Measurements from ENCODE around the gene BMAL1.

Gene BMAL1

DNA sequence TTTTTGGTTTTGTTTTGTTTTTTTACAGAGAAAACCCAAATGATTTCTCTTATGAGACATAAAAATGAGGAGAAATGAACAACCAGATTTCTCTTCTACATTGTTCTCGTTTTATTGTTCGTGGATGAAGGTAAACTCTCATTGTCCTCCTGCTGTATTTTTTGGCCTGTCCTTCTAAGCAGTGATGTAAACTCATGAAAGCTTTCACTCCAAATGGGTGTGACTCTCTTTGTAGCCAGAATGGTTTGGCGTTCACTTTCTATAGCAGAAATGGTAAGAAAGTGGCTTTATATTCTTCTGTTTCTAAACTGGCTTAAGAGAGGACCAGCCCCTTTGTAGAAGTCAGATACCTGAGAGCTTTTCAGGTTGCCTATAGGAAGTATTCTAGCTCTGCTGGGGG, 15.5 kb upstream of the BMAL1 start:
- DNase-seq, result no peak

DNA sequence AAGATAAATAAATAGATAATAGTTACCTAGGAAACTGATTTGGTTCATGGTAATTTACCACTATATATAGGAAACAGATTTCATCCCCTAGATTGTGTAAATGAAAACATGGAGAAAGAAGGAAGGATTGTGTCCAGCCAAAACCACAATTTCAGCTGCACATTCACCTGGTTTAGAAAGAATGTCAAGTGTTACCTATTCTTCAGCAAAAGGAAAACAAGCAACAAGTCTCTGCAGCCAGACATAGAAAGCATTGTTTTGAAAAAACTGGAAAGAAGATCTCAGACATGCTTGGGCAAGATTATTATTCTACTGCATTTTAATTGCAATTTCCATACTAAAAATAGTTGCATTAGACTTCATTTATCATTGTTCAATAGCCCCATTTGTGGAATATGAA, 8.8 kb upstream of the BMAL1 start:
- no peak for DNase-seq

DNA sequence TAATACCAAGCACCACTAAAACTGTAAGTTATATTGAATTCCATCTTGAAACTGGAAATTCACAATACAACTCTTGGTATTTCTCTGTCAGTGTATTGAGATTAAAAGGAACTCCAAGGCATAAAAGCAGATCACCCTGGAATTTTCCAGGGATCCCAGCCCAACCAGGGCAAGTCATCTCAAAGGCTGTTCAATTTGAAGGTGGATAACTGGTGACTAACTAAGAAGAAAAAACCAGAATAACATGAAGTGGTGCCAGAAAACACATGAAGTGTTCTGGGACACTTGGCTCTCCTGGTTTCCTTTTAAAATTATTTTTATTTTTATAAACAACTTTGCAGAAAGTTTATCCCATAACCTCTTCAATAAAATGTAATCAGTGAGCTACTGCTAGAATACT, 7.8 kb upstream of the BMAL1 start:
- no peak for DNase-seq

DNA sequence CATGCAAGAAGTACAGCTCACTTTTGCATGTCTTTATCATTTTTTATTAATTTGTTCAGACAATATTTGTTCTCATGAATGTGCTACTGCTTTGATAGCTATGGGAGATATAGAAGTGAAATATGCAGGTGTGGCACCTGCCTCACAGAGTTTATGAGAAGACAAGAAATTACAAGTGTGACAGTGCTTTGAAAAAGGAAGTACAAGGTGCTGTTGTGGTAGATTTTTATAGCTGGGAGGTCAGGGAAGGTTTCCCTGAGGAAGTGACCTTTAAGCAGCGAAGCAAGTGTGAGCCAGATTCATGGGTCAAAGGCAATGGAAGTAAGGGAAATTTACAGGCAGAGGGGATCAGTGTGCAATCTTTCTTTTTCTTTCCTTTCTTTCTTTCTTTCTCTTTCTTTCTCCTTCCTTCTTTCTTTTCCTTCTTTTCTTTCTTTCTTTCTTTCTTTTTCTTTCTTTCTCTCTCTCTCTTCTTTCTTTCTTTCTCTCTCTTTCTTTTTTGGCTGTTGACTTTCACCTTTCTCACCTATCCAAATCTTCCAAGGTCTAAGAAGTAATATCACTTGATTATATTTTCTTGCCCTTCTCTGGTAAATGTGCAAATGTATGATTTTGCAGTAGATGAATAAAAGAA, 6.4 kb upstream of the BMAL1 start:
- DNase-seq, result no peak

DNA sequence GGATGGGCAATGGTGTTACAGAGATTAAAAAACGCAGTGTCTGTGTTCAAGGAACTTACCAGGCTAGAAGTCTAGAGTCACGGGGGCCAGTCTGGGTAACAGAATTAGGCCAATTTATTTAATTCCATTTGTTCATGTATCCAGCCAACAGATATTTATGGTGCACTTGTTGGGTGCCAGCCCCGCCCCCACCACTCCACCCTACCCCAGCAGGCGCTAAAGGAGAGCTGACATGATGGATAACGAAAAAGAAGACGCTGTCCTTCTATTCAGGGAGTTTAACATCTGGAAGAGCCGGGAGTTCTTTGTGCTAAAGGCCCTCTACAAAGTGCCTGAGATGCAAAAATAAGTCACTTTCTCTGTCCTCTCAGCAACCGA, 1.1 kb upstream of the BMAL1 start:
- no peak for DNase-seq

DNA sequence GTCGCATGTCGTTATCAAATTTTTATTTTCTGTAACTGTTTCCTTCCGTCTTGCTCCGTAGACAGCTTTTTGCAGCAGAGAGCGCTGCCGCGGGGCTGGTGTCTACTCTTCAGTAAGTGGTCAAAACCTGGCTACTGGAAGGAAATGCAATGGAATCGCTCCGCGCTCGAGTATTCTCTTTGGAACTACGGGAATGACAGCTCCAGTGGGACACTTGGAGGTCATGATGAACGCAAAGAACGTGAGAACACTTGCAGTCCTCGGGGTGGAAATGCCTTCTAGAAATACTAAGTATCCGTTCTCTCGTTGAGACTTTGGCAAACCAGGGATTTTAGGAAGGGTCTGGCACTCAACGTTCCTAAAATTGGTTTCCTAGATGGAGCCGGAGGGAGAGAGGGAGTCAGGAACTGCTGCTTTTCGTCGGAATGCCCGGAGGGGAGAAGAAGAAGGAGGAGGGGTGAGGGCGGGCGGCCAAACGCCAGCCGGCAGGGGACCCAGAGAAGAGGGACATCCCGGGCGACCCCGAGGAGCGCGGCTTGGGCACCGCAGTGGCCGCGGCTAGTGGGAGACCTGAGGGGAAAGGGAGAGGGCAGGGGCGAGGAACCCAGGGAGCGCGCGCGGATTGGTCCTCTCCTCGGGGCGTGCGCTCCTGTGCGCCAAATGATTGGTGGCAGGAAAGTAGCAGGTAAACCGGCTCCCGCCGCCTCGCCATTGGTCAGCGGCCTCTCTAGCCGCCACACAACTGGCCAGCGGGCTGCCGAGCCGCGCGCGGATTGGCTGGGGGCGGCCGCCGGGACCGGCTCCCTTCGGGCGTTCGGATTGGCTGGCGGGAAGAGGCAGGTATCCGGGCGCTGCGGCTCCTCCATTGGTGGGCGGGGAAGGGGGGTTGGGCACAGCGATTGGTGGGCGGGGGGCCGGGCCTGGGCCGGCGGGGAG, 490 bp upstream of the BMAL1 start:
- DNase-seq, result peak; percentile 86

DNA sequence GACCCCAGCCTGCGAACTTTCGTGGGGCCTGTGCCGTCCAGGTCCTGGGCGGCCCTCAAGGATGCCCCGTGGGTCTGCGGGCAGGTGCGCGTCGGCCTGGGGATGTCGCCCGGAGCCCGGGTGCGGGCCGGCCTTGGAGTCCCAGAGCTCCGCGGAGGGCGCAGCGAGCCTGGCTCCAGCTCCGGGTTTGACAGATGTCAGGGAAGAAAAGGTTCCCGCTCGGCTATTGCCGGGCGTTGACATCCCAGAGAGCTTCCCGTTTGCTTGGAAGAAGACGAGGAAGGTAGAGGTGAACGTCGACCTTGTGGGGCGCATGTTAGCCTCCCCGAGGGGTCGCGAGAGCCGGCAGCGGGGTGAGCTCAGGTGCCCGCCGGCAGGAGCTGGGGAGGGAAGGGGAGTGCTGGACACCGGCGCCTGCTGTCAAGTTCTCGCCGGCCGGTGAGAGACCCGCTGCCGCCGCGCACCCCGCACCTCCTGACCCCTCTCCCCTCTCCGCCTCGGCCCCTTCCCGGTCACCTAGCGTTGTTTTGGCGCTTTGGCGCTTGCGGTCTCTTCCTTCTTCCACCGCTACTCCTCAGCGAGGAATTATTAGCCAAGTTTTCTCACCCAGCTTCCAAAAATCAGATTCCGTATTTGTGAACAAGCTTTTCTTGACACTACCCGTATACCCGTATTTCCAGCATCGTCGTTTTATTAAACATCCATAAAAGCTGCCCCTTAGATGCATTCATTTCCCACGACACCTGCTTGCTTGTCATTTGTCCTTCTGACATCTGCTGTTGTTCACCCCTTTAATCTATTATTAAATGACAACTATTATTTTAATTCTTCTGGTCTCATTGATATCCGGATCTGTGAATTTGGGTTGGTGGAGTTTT, 1.3 kb downstream of the BMAL1 start:
- DNase-seq, result no peak

DNA sequence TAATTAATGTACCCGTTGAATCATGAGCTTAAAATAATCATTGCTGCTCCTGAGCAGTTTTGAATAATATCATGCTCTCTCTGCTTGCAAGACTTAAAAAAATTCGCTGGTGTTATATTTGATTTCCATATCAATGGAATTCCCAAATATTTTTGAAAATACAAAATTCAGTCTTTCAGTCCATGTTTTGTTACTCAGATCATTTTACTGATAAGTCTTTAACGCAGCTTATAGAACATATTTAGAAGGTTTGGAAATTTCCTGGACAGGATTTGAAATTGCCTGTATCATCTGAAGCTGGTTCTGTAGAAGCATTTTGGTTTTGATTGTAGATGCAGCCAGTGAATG, 1.9 kb downstream of the BMAL1 start:
- DNase-seq, result no peak

DNA sequence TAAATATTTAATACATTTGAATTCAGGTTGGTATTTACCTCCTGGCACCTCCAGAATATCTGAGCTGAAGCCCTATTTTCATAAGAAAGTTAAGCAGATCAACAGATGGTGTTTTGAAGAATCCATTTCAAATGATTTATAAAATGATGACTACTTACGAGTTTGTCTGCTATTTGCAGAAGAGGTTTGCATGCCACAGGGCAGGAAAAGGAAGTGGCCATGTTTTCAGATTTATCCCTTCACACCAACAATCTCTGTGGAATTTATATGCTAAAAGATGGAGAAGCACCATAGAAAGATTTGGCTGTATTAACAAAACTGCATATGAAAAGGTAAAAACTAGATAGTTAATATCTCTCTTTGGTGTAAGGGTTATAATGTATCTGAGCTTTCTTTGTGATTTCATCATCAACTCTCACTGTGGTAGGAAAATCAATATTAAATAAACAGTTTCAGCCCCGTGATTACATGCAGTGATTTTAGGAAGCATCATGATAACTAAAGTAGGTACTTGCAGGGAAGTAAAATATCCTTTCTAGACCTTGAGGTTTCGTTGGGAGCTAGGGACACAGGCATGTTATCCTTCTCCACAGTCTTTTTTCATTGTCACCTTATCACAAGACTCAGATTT, 2.6 kb downstream of the BMAL1 start:
- no peak for DNase-seq

DNA sequence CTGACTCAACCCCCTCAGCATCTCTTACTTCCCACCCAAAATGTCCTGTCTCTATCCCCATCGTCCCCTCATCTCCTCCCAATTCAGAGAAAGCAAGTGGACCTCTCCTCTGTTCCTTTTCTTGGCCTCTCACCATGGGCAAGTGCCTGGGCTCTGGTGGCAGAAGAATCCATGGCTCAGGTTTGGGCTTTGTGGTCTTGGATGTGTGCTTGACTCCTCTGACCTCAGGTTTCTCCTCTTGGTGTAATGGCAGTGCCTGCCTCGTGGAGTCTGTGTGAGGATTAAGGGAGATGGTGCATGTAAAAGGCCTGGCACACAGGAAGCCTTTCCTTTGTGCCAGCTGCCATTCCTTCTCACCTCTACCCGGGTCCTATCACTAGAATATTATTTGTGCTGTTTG, 3.2 kb downstream of the BMAL1 start:
- DNase-seq, result no peak

DNA sequence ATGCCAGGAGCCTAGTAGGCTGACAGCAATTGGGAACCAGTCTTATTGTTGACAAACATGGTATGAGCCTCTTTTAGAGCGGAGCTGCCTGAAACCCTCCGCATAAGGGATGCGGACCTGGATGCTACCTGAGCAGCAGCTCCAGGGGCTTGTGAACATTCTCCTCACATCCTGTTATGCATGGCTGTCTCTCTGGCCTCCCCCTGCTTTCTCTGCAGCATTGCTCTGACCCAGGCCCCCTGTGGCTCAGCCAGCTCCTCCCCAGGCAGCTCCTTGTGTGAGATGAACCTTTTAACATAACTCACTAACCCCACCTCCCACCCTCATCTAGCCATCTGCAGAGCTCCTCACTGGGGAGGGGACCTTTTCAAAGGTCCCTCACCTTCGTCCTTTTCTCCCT, 6.0 kb downstream of the BMAL1 start:
- no peak for DNase-seq

DNA sequence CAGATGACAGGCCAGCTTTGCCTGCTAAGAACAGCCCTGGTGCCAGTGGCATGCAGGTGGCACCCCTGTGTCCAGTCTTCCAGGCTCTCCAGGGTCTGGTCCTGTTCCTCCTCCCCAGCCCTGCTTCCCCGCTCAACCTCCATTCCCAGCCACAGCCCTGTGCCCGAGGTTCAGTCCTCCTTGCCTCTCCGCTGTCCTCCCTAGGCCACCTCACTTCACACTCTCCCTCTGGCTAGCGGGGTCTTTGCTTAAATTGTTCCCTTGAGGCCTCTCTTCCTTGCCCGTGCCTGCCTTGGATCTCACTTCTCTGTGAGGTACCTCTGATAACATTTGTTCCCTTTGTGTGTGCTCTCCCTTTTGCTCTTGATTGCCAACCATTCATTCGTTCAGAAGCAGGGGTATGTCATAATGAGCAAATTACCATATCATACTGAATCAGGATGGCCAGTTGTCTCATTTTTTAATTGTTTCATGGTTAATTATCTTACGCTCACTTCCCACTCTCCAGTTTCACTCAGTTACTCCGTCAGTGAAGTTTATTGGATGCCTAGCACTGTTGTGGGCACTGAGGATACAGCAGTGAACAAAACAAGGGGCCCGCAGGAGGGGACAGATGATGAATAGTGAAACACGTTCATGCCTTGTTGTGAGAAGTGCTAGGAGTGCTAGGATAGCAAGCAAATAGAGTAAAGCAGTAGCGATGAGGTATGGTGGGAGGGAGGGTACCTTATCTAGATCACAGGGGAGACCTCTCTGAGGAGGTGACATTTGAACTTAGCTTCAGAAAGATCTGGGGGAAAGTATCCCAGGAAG, 7.4 kb downstream of the BMAL1 start:
- DNase-seq, result no peak

DNA sequence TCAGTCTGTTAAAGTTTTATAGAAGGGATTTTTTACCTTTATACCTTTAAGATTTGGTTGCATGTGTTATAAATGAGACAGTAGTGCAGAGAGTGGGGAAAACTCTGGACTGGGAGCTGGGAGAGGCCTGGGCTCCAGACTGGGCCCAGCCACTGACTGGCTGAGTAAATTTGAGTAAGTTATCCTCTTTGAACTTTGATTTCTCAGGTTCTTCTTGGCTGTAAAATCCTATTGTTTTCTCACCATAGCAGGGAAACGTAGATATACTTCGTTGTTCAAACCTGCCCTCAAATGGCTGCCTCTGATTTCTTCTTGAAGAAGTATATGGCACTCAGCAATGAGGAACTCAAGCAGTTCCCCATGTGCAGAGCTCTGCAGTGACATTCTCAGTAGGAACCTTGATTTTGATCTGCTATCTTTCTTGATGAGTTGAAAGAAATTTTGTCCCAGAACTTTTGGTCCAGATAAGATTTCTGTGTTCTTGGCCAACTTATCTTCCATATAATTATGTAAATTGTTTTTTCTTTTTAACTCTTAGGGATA, 8.8 kb downstream of the BMAL1 start:
- DNase-seq, result no peak

DNA sequence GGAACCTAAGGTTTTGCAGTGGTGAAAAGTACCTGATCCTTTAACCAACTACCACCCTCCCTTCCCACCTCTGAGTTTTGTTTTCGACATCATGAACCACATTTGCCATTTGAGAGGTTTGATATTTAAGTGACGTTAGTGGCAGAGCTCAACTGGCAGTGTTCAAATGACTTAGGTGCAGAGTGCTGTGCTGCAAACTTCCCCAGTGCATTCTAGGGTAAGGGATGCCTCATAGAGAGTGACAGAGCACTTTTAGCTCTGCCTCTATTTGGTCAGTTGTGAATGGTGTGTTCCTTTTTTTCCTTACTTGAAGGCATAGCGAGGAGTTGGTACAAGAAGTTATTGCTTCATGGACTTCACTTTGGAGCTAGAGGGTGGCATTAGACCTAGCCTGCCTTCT, 9.4 kb downstream of the BMAL1 start:
- no peak for DNase-seq

DNA sequence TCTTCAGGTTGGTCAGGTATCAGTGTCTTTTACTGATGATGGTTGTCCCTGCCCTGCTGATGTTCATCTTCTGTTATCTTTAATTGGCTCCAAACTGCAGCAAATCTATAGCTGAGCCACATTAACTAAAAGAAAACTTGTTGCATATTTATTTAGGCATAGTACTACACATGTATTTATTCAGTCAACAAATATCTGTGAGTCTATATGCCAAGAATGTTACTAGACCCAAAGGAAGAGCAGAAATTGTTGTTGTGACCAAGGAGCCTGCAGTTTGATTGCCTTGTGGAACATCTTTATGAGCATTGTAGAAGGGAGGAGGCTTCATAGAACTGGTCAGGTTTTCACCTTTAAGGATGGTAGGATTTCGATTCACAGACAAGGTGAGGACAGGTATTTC, 10.1 kb downstream of the BMAL1 start:
- DNase-seq, result no peak

DNA sequence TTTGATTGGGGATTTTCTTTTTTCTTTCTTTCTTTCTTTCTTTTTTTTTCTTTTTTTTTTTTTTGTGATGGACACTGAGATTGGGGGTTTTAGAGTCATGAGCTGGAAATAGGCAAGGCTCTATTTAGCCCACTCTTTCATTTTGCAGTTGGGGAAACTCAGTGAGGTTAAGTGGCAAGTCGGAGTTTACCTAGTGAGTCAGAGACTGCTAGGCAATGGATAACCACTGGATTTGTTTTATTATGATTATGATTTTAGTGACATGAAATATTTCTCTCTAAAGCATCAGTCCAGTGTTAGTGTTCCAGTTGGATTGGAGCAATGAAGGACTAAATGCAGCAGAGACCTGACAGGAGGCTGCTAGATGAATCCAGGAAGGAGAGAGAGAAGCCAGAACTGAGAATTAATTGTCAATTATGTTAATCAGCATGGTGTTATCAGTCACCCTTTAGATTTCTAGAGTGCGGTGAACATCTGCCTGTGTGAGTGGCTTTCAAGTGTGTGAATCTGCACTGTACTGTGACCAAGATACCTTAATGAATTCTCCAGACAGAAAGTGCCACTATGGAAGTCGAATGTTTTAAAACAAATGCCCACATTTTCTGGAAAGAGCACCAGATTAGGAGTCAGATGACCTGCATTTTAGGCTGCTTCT, 10.9 kb downstream of the BMAL1 start:
- no peak for DNase-seq

DNA sequence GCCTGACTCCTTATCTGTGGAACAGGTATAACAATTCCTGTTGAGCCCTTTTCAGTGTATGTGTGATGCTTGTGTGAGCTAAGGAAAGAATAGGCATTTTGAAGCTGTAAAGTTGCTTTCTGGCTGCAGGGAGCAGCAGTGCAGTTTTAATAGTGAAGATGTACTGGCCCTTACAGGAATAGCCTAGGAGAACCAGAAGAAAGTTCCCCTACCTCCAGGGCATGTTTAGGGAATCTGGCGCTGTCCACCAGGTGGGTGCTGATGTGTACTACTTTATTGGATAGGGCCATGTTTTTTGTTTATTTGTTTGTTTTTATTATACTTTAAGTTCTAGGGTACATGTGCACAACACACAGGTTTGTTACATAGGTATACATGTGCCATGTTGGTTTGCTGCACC, 11.5 kb downstream of the BMAL1 start:
- DNase-seq, result no peak

DNA sequence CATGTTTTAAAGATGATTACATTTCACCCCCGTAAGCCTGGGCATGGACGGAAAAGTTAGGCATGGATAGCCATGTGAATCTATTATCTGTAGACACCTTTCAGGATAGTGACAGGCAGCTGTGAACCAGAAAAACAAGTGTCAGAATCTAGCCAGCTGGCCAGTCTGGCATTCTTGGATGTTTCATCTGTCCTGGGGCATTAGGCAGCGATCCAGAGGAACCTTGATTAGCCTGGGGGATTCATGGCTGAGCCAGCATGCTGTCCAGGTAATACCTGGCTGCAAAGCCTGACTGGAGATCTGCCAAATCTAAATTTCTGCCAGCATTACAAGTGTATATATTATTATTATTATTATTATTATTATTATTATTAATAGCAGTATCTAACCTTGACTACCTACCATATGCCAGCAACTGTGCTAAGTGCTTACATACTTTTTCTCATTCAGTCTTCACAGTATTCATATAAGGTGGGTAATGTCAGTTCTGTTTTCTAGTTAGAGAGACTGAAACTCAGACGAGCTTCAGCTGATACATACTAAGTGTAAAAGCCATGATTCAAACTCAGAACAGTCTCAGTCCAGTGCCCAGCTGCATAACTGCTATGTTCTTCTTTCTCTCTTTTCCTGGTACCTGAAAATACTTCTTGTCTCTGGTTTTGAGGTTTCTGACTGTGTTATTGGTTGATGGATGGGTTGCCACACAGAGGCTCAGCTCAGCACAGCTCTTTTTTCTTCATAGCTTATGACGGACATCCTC, 12.8 kb downstream of the BMAL1 start:
- no peak for DNase-seq

DNA sequence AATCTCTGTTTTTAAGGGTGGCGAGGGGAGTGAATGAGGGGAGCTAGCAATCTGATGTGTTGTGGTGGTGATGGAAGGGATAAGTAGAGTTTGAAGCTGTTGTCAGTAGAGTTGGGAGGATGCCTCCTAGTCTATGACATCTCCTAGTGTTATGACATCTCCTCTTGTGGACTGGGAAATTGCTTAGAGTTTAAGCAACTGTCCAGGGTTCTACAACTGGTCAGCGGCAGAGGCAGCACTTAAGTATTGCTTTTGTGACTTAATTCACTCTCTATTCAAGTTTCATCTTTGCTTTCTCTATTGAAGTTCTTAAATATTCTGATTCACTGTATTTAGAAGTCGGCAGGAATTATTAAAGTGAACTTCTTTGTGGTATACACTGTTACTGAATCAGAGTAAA, 13.8 kb downstream of the BMAL1 start:
- no peak for DNase-seq

DNA sequence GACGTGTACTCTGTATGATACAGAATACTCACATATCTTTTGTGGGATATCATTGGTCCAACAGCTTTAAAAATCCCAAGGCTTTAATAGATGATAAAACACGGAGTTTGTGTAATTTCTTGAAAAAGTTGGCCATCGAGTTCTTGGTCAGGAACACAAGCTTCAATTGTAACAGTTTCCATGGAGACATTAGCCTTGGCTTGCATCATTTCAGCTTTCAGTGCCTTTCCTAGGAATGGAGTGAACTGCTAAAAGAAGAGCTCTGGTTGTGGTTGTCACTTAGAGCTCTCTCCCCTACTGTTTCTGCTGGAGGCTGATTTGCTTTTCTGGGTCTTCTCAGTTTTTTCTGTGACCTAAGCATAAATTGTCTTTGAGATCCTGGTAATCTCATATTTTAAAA, 14.2 kb downstream of the BMAL1 start:
- DNase-seq, result no peak

DNA sequence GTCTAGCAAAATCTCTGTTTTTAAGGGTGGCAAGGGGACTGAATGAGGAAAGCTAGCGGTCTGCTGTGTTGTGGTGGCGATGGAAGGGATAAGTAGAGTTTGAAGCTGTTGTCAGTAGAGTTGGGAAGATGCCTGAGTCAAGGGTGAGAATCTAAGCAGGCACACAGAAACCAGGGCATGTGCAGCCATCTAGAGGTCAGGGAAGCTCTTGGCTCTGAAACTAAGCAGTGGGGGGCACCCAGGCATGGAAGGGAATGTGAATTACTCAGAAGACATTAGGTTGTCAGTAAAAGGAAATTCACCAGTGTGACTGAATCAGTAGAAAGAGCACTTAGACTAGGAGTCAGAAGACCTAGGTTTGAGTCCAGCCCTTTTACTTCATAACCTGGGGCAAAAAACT, 15.4 kb downstream of the BMAL1 start:
- no peak for DNase-seq

Measured in NCI-H510A (cell line).